Thyroid gland (tissue), 4 donors: ENCODE measurements around the gene ANKLE1.

ENCODE experiments used
- POLR2A ChIP-seq, 2 donors: fragments of 450-650 bp; IDR thresholded peaks; one replicate each; pipeline ENCODE4 v1.6.1; 2017; ENCODE audit warnings: antibody characterized with exemption in 2 of 2, mild to moderate bottlenecking in 2 of 2, moderate library complexity in 1 of 2
- TF ChIP-seq, protein P1 (sequence below), 6 experiments: fragments of 200-600 bp in 3 of 6; fragments of 450-650 bp in 3 of 6; sonication (generic) in 3 of 6; IDR thresholded peaks; one replicate each; pipeline ENCODE4 v1.5.1; 2016 to 2019; ENCODE audit warnings: antibody characterized with exemption in 6 of 6, mild to moderate bottlenecking in 2 of 6, inconsistent platforms in 1 of 6, moderate library complexity in 1 of 6

DNA sequence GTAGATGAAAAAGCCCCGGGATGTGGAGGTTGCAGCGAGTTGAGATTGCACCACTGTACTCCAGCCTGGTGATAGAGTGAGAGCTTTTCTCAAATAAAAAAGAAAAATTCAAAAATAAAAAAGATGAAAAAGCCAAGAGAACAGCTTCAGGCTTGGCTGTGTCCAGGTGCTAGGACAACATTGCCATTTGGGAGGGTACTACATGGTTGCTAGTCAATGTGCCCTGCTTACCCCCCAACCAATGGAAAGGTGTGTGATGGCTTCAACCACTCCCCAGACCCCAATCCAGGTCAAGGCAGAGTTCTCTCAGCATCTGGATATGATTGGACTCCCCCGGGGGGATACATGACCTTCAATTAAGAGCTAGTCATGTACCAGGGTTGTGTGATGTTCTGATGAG lies 2.3 kb upstream of the ANKLE1 start:
- TF ChIP-seq, protein P1, sequence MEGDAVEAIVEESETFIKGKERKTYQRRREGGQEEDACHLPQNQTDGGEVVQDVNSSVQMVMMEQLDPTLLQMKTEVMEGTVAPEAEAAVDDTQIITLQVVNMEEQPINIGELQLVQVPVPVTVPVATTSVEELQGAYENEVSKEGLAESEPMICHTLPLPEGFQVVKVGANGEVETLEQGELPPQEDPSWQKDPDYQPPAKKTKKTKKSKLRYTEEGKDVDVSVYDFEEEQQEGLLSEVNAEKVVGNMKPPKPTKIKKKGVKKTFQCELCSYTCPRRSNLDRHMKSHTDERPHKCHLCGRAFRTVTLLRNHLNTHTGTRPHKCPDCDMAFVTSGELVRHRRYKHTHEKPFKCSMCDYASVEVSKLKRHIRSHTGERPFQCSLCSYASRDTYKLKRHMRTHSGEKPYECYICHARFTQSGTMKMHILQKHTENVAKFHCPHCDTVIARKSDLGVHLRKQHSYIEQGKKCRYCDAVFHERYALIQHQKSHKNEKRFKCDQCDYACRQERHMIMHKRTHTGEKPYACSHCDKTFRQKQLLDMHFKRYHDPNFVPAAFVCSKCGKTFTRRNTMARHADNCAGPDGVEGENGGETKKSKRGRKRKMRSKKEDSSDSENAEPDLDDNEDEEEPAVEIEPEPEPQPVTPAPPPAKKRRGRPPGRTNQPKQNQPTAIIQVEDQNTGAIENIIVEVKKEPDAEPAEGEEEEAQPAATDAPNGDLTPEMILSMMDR (IDR thresholded peaks at IDR 0.05) = no peak
- TF ChIP-seq POLR2A (IDR thresholded peaks at IDR 0.05) = no peak
